ENCODE data around the gene RUNDC3A.
"Not testable (repeated sequence)": the region's sequence is repeated elsewhere in the genome, so short reads cannot be mapped to it uniquely, and the experiment has no call there.

The RUNDC3A gene

GRCh38 chr17:44344939-44345453, 36.6 kb downstream of the RUNDC3A start, which contains the start of gene GRN:
GRN (plus strand) TSS chr17:44345302; CDS start chr17:44349165, 3,863 bp downstream.
- POLR2A ChIA-PET = interaction anchor here (0.9 to 1.9 kb wide), 6 partner anchors 13 to 135 kb away, joined by 3 to 5 read pairs (median 3); no protein-coding TSS in a partner anchor
- CTCF ChIA-PET = interaction anchor here (0.9 to 3.5 kb wide), 22 partner anchors 8 to 179 kb away, joined by 3 to 37 read pairs (median 4); partner anchors contain the start of genes FAM171A2 and UBTF
- H3K4me3 ChIP-seq (ENCODE audit: low read depth, low read length) = peak within 1 kb of the TSS; percentile 95
- peak; percentile 93 for DNase-seq (ENCODE audit: low read depth, low spot score)
- TF ChIP-seq CTCF (IDR thresholded peaks at IDR 0.05; ENCODE audit: insufficient read depth, low read length, missing control alignments) = no peak

- POLR2A ChIA-PET = interaction anchor here (0.9 to 1.9 kb wide), 6 partner anchors 12 to 135 kb away, joined by 3 to 5 read pairs (median 3); no protein-coding TSS in a partner anchor
- CTCF ChIA-PET = interaction anchor here (0.6 to 3.5 kb wide), 23 partner anchors 9 to 201 kb away, joined by 3 to 37 read pairs (median 4); partner anchors contain the start of genes FAM171A2 and UBTF
- H3K4me3 ChIP-seq (ENCODE audit: low read depth, low read length) = peak overlapping the region; percentile 95
- DNase-seq (ENCODE audit: low read depth, low spot score) = no peak
- TF ChIP-seq CTCF (IDR thresholded peaks at IDR 0.05; ENCODE audit: insufficient read depth, low read length, missing control alignments) = peak; percentile 52
Measured at GRCh38 chr17:44345454-44346026, 37.1 kb downstream of the RUNDC3A start.

- DNase-seq (ENCODE audit: low read depth, low spot score) = no peak
- POLR2A ChIA-PET = interaction anchor here (1.1 to 1.9 kb wide), 3 partner anchors 14 to 126 kb away, joined by 3 to 5 read pairs (median 4); no protein-coding TSS in a partner anchor
Measured at GRCh38 chr17:44346064-44346844, 37.9 kb downstream of the RUNDC3A start.

GRCh38 chr17:44347206-44348055, 39.0 kb downstream of the RUNDC3A start:
- H3K4me3 ChIP-seq (ENCODE audit: low read depth, low read length); DNase-seq (ENCODE audit: low read depth, low spot score); POLR2A ChIA-PET: not testable (repeated sequence)
- CTCF ChIA-PET = interaction anchor here (1.1 to 9.5 kb wide), 5 partner anchors 15 to 176 kb away, joined by 6 to 165 read pairs (median 10); partner anchors contain the start of gene FAM171A2

More at GRCh38 chr17:44346064-44346844, 37.9 kb downstream of the RUNDC3A start:
- CTCF ChIA-PET = interaction anchor here (0.6 to 3.5 kb wide), 19 partner anchors 9 to 200 kb away, joined by 3 to 37 read pairs (median 5); partner anchors contain the start of genes FAM171A2 and UBTF
- no peak for TF ChIP-seq CTCF (IDR thresholded peaks at IDR 0.05; ENCODE audit: insufficient read depth, low read length, missing control alignments)
- peak overlapping the region; percentile 95 for H3K4me3 ChIP-seq (ENCODE audit: low read depth, low read length)

- H3K4me3 ChIP-seq (ENCODE audit: low read depth, low read length) = no peak overlapping the region
- no peak for DNase-seq (ENCODE audit: low read depth, low spot score)
- ChIA-PET POLR2A (no interaction called here), CTCF (interaction anchor here (0.7 to 9.5 kb wide), 4 partner anchors 14 to 138 kb away, joined by 3 to 165 read pairs (median 12); partner anchors contain the start of gene FAM171A2)
- TF ChIP-seq CTCF (IDR thresholded peaks at IDR 0.05; ENCODE audit: insufficient read depth, low read length, missing control alignments) = no peak
Measured at GRCh38 chr17:44348234-44348987, 40.0 kb downstream of the RUNDC3A start.
